OCI-LY7 (cell line): ENCODE measurements around the gene S1PR4. TPM values are rescaled to one million over a fixed set of nuclear protein-coding genes. Genes with fewer than 3 reads are reported as not detected.
A peak's percentile ranks its signal among the peaks of the same experiment; 100 is the strongest.
"Not testable (repeated sequence)": the region's sequence is repeated elsewhere in the genome, so short reads cannot be mapped to it uniquely, and the experiment has no call there.

Experiments used
- BruUV-seq: library from RNA; stranded (reverse); fragments of 400-500 nt; replicated peaks from 2 replicates; lab custom pipeline; 2021; lab: Mats Ljungman, UMichigan
- CTCF ChIA-PET: fragments of 300-600 bp; sonication (Branson Sonifier 250); formaldehyde crosslinking; loops from one replicate; lab custom pipeline; 2022; ENCODE audit warnings: antibody characterized with exemption; ENCODE audit not compliant: unreplicated experiment; lab: Charles Lee
- POLR2A ChIA-PET: fragments of 300-600 bp; sonication (Branson Sonifier 250); formaldehyde crosslinking; loops from one replicate; lab custom pipeline; 2022; ENCODE audit warnings: antibody characterized with exemption; lab: Charles Lee
- DNase-seq: peaks from one replicate; pipeline ENCODE4 v3.0.0-alpha.2; 2015; ENCODE audit warnings: low spot score
- H2AFZ ChIP-seq: fragments of 200-600 bp; sonication (generic), shearing (Covaris generic); 2 replicates; pipeline ENCODE4 v1.6.1; 2014; ENCODE audit warnings: mild to moderate bottlenecking, antibody characterized with exemption, low read length, moderate library complexity
- H3K27ac ChIP-seq: fragments of 200-600 bp; sonication (generic); 2 replicates; pipeline ENCODE4 v1.5.1; 2014; ENCODE audit warnings: mixed run types, low read depth, mild to moderate bottlenecking, moderate library complexity, low read length, inconsistent platforms; ENCODE audit not compliant: poor library complexity, severe bottlenecking
- H3K36me3 ChIP-seq: fragments of 200-600 bp; sonication (generic); 2 replicates; pipeline ENCODE4 v1.6.1; 2014; ENCODE audit warnings: mild to moderate bottlenecking, antibody characterized with exemption, low read length, moderate library complexity, mixed read lengths; ENCODE audit not compliant: insufficient read depth
- H3K4me1 ChIP-seq: fragments of 200-600 bp; sonication (generic); 2 replicates; pipeline ENCODE4 v1.5.1; 2014; ENCODE audit warnings: mild to moderate bottlenecking, low read length; ENCODE audit not compliant: insufficient read depth, poor library complexity, severe bottlenecking
- H3K4me2 ChIP-seq: fragments of 200-600 bp; sonication (generic); 2 replicates; pipeline ENCODE4 v1.6.1; 2014; ENCODE audit warnings: mild to moderate bottlenecking, low read length
- H3K4me3 ChIP-seq: fragments of 200-600 bp; sonication (generic); 2 replicates; pipeline ENCODE4 v1.5.1; 2014; ENCODE audit warnings: mild to moderate bottlenecking, low read depth, low read length; ENCODE audit not compliant: poor library complexity, severe bottlenecking
- H3K79me2 ChIP-seq: fragments of 200-600 bp; sonication (generic); 2 replicates; pipeline ENCODE4 v1.6.1; 2016; ENCODE audit warnings: low read depth, mild to moderate bottlenecking, low read length, moderate library complexity, mixed read lengths; ENCODE audit not compliant: insufficient read depth
- H3K9me2 ChIP-seq: fragments of 200-600 bp; sonication (generic); 2 replicates; pipeline ENCODE4 v1.6.1; 2016; ENCODE audit warnings: mild to moderate bottlenecking, low read length, mixed read lengths; ENCODE audit not compliant: insufficient read depth
- H3K9me3 ChIP-seq: fragments of 200-600 bp; sonication (generic); 2 replicates; pipeline ENCODE4 v1.6.1; 2014; ENCODE audit warnings: mild to moderate bottlenecking, mixed run types, low read length, mixed read lengths
- H4K20me1 ChIP-seq: fragments of 200-600 bp; sonication (generic); 2 replicates; pipeline ENCODE4 v1.6.1; 2014; ENCODE audit warnings: mild to moderate bottlenecking, antibody characterized with exemption, low read length, moderate library complexity, mixed read lengths; ENCODE audit not compliant: insufficient read depth
- CTCF ChIP-seq: fragments of 200-600 bp; sonication (generic); conservative IDR thresholded peaks from 2 replicates; pipeline ENCODE4 v1.5.1; 2014; ENCODE audit warnings: mild to moderate bottlenecking, antibody characterized with exemption, low read length, moderate library complexity, mixed read lengths
- EZH2phosphoT487 ChIP-seq: fragments of 200-600 bp; sonication (generic); IDR thresholded peaks from 2 replicates; pipeline ENCODE4 v1.6.1; 2018; ENCODE audit warnings: low read depth, borderline replicate concordance, mild to moderate bottlenecking, mixed run types, antibody characterized with exemption, low read length, moderate library complexity, mixed read lengths
- intact Hi-C: fragments of 100-400 bp; cut with micrococcal nuclease; formaldehyde crosslinking; loops from one replicate; pipeline ENCODE4 v1.10.0; 2022; ENCODE audit not compliant: unreplicated experiment
- total RNA-seq, 2 experiments: library from RNA; depleted of rRNA in 1 of 2; stranded (reverse); fragments of >200 nt in 1 of 2; shearing (Covaris generic) in 1 of 2; gene quantifications; 2 replicates each; pipeline ENCODE4 v1.2.3, GENCODE V29; 2014 to 2022

S1PR4 gene
- total RNA-seq, 2 experiments from 2014 or later, result 25.8 to 34.1 TPM

- no peaks in the 10 kb centered on the region for H3K36me3 ChIP-seq
- no peak overlapping the region for H3K27ac ChIP-seq
- no peaks in the 10 kb centered on the region for H4K20me1 ChIP-seq
- H3K4me3 ChIP-seq, result no peak overlapping the region
- ChIA-PET POLR2A (no interaction called here), CTCF (no interaction called here)
- peaks cover 26% of the 10 kb centered on the region for H3K4me1 ChIP-seq
- H3K4me2 ChIP-seq, result no peak overlapping the region
- H3K9me3 ChIP-seq, result no peaks in the 10 kb centered on the region
- intact Hi-C loops, result no loop called here
- no peaks in the 10 kb centered on the region for H3K9me2 ChIP-seq
- no peak overlapping the region for H2AFZ ChIP-seq
- TF ChIP-seq CTCF (no peak), EZH2phosphoT487 (no peak)
- no peak for DNase-seq
- H3K79me2 ChIP-seq, result no peaks in the 10 kb centered on the region
- no TSS peak for BruUV-seq
These were observed 25.0 kb upstream of the S1PR4 start for GRCh38 chr19:3153286-3154230.

GRCh38 chr19:3154447-3154846 lies 24.1 kb upstream of the S1PR4 start:
- POLR2A ChIA-PET, H3K9me2 ChIP-seq, H4K20me1 ChIP-seq, H3K79me2 ChIP-seq, H3K36me3 ChIP-seq, H3K9me3 ChIP-seq, BruUV-seq, DNase-seq, CTCF ChIA-PET, intact Hi-C loops: not testable (repeated sequence)
- Histone ChIP-seq H3K4me1 (peaks cover 27% of the 10 kb centered on the region), H2AFZ (peak overlapping the region; percentile 26; the same call in 1 of the 2 replicates), H3K4me2 (peak overlapping the region; percentile 72), H3K4me3 (peak overlapping the region; percentile 55), H3K27ac (peak overlapping the region; percentile 65)

GRCh38 chr19:3154957-3155736 lies 23.4 kb upstream of the S1PR4 start:
- ChIA-PET CTCF (no interaction called here), POLR2A (no interaction called here)
- H3K27ac ChIP-seq, result peak overlapping the region; percentile 65
- H4K20me1 ChIP-seq, result no peaks in the 10 kb centered on the region
- peak overlapping the region; percentile 55 for H3K4me3 ChIP-seq
- peak; percentile 93 for DNase-seq
- H3K9me2 ChIP-seq, result no peaks in the 10 kb centered on the region
- H2AFZ ChIP-seq, result peak overlapping the region; percentile 26; the same call in 1 of the 2 replicates
- intact Hi-C loops, result no loop called here
- H3K36me3 ChIP-seq, result no peaks in the 10 kb centered on the region
- no peaks in the 10 kb centered on the region for H3K9me3 ChIP-seq
- H3K4me2 ChIP-seq, result peak overlapping the region; percentile 72
- peaks cover 24% of the 10 kb centered on the region for H3K4me1 ChIP-seq
- H3K79me2 ChIP-seq, result no peaks in the 10 kb centered on the region
- no TSS peak for BruUV-seq
- TF ChIP-seq EZH2phosphoT487 (no peak), CTCF (no peak)
